Endothelial cell of umbilical vein (primary cell): ENCODE results near the gene LRRC8D.

Experiments
- CTCF ChIP-seq, 2 donors: IDR thresholded peaks; 1 replicate in 1 of 2; 2 replicates in 1 of 2; pipeline ENCODE4 v1.5.1; 2011; ENCODE audit warnings: low read length in 2 of 2, mild to moderate bottlenecking in 2 of 2, moderate library complexity in 2 of 2, control low read depth in 1 of 2, inconsistent platforms in 1 of 2, low read depth in 1 of 2; ENCODE audit not compliant: insufficient read depth in 1 of 2; ENCODE audit errors: extremely low read depth in 1 of 2
- POLR2A ChIP-seq: IDR thresholded peaks from 2 replicates; pipeline ENCODE4 v1.6.1; 2012; ENCODE audit warnings: low read depth, mild to moderate bottlenecking, control low read depth, low read length

GRCh38 chr1:89907727-89908212, 86.9 kb downstream of the LRRC8D start:
- TF ChIP-seq CTCF (IDR thresholded peaks at IDR 0.05; ENCODE audit: extremely low read depth in 1 of 2, insufficient read depth in 1 of 2, low read depth in 1 of 2, low read length in 2 of 2) (no peak), POLR2A (no peak)
